K562 (cell line): Measurements from ENCODE around the gene SEZ6. TPM values are rescaled to one million over a fixed set of nuclear protein-coding genes. Genes with fewer than 3 reads are reported as not detected.

Source experiments
- ARID4B ChIP-seq: sonication (generic); formaldehyde crosslinking; IDR thresholded peaks from 2 replicates; pipeline ENCODE4 v1.8.0; 2022; ENCODE audit warnings: mild to moderate bottlenecking, missing genetic modification reagents
- COPS2 ChIP-seq: fragments of 450-650 bp; conservative IDR thresholded peaks from 2 replicates; pipeline ENCODE4 v1.6.1; 2016; ENCODE audit warnings: mild to moderate bottlenecking, moderate library complexity
- E2F4 ChIP-seq: sonication (generic); formaldehyde crosslinking; IDR thresholded peaks from 2 replicates; pipeline ENCODE4 v1.8.0; 2022; ENCODE audit warnings: mild to moderate bottlenecking, low read depth, missing genetic modification reagents
- GTF2F1 ChIP-seq: IDR thresholded peaks from 2 replicates; pipeline ENCODE4 v1.6.1; 2011; ENCODE audit warnings: low read depth, low read length, improper control_type of control experiment
- HMG20B ChIP-seq: fragments of 250-450 bp; sonication (Bioruptor Pico); IDR thresholded peaks from 2 replicates; pipeline ENCODE4 v1.5.0; 2021; ENCODE audit warnings: mild to moderate bottlenecking
- IRF1 ChIP-seq: sonication (generic); formaldehyde crosslinking; IDR thresholded peaks from 2 replicates; pipeline ENCODE4 v1.8.0; 2022; ENCODE audit warnings: missing genetic modification reagents, mild to moderate bottlenecking, borderline replicate concordance
- MNT ChIP-seq, 2 experiments: fragments of 450-650 bp; conservative IDR thresholded peaks; 2 replicates each; pipeline ENCODE4 v1.6.1; 2017; ENCODE audit warnings: mild to moderate bottlenecking in 2 of 2, moderate library complexity in 2 of 2
- POLR2AphosphoS2 ChIP-seq: IDR thresholded peaks from 2 replicates; pipeline ENCODE4 v1.6.1; 2012; ENCODE audit warnings: low read length, improper control_type of control experiment
- PRDM10 ChIP-seq: fragments of 450-650 bp; IDR thresholded peaks from 2 replicates; pipeline ENCODE4 v1.6.1; 2018; ENCODE audit not compliant: partially characterized antibody
- RNF2 ChIP-seq: sonication (generic); IDR thresholded peaks from 2 replicates; pipeline ENCODE4 v1.6.1; 2016
- TCF3 ChIP-seq: sonication (generic); formaldehyde crosslinking; IDR thresholded peaks from 2 replicates; pipeline ENCODE4 v1.4.0; 2020; ENCODE audit warnings: mild to moderate bottlenecking, missing genetic modification reagents
- TCF7 ChIP-seq: sonication (generic); IDR thresholded peaks from 2 replicates; pipeline ENCODE4 v1.6.1; 2016; ENCODE audit warnings: antibody characterized with exemption, borderline replicate concordance
- ZFPM2 ChIP-seq: fragments of 250-450 bp; sonication (Bioruptor Pico); IDR thresholded peaks from 2 replicates; pipeline ENCODE4 v1.5.1; 2022; ENCODE audit warnings: mild to moderate bottlenecking
- polyA plus RNA-seq, 8 experiments: library from polyadenylated mRNA; depleted of rRNA in 4 of 8; stranded (reverse) in 5 of 8; unstranded in 3 of 8; fragments of >200 nt; fragmentation: Nextera tagmentation in 2 of 8; fragmentation: Illumina TruSeq in 1 of 8; extraction: Ambion mirVana in 2 of 8; extraction: Trizol in 1 of 8; gene quantifications; 2 replicates each; pipeline versions ENCODE4 v1.2.1 to v1.2.3, GENCODE V29; 2011 to 2014; ENCODE audit warnings: inconsistent platforms in 1 of 8, missing spikeins in 1 of 8
- total RNA-seq, 7 experiments: library from RNA; depleted of rRNA in 6 of 7; stranded (reverse); fragments of >200 nt in 6 of 7; fragmentation: Illumina TruSeq in 2 of 7; extraction: Trizol in 2 of 7; gene quantifications; 2 replicates each; pipeline versions ENCODE4 v1.2.1 to v1.2.3, GENCODE V29; 2011 to 2021; ENCODE audit warnings: low replicate concordance in 1 of 7

The SEZ6 gene
- total and polyA plus RNA-seq, 9 of the 15 experiments (the other 6 are each of a cell fraction or from before 2014, with no cell fraction given) = not detected

- TF ChIP-seq MNT (conservative IDR thresholded peaks at IDR 0.05) (peak in 1 of 2 experiments; percentile 82; a peak in 2 of 4 replicates), RNF2 (no peak), E2F4 (CRISPR knock-in tag) (no peak), COPS2 (no peak), TCF3 (CRISPR knock-in tag) (peak; percentile 61), ARID4B (CRISPR knock-in tag) (no peak), PRDM10 (no peak), IRF1 (CRISPR knock-in tag) (no peak), HMG20B (no peak), ZFPM2 (CRISPR knock-in tag) (no peak), GTF2F1 (no peak), POLR2AphosphoS2 (no peak), TCF7 (no peak)
Observed at GRCh38 chr17:28907709-28908475, 97.9 kb downstream of the SEZ6 start (continued).
